ENCODE measurements around the gene PODXL. TPM values are rescaled to one million over a fixed set of nuclear protein-coding genes. Genes with fewer than 3 reads are reported as not detected.
"Not testable (repeated sequence)": the region's sequence is repeated elsewhere in the genome, so short reads cannot be mapped to it uniquely, and the experiment has no call there.

PODXL gene
- total RNA-seq, 1 donor from 2014 or later, result 43.7 TPM

GRCh38 chr7:131508754-131509486 lies 47.5 kb downstream of the PODXL start:
- DNase-seq, result no peak

- DNase-seq, result peak; percentile 87
Observed at GRCh38 chr7:131507592-131508331, 48.7 kb downstream of the PODXL start.

GRCh38 chr7:131506597-131506996 lies 49.8 kb downstream of the PODXL start:
- no peak for DNase-seq

GRCh38 chr7:131505636-131506557 lies 50.5 kb downstream of the PODXL start:
- no peak for DNase-seq

- not testable (repeated sequence) for DNase-seq
Observed at GRCh38 chr7:131505037-131505620, 51.3 kb downstream of the PODXL start.

- no peak for DNase-seq
Observed at GRCh38 chr7:131504157-131504899, 52.1 kb downstream of the PODXL start.

- no peak for DNase-seq
Observed at GRCh38 chr7:131503639-131504038, 52.8 kb downstream of the PODXL start.

GRCh38 chr7:131502810-131503508 lies 53.5 kb downstream of the PODXL start:
- peak; percentile 78 for DNase-seq

- peak; percentile 30 for DNase-seq
Observed at GRCh38 chr7:131501930-131502685, 54.3 kb downstream of the PODXL start.

- no peak for DNase-seq
Observed at GRCh38 chr7:131501422-131501821, 55.0 kb downstream of the PODXL start.

GRCh38 chr7:131500357-131500756 lies 56.1 kb downstream of the PODXL start:
- no peak for DNase-seq

- DNase-seq, result no peak
Observed at GRCh38 chr7:131499801-131500200, 56.6 kb downstream of the PODXL start.

- no peak for DNase-seq
Observed at GRCh38 chr7:131498237-131498885, 58.1 kb downstream of the PODXL start.

- no peak for DNase-seq
Observed at GRCh38 chr7:131497454-131497853, 59.0 kb downstream of the PODXL start.

- no peak for DNase-seq
Observed at GRCh38 chr7:131495669-131496498, 60.5 kb downstream of the PODXL start.

- no peak for DNase-seq
Observed at GRCh38 chr7:131494182-131494581, 62.2 kb downstream of the PODXL start.

- DNase-seq, result no peak
Observed at GRCh38 chr7:131493581-131493980, 62.8 kb downstream of the PODXL start.

- no peak for DNase-seq
Observed at GRCh38 chr7:131493081-131493480, 63.3 kb downstream of the PODXL start.

- DNase-seq, result no peak
Observed at GRCh38 chr7:131489881-131490280, 66.5 kb downstream of the PODXL start.
